H9 (cell line): ENCODE results near the gene MED28. TPM values are rescaled to one million over a fixed set of nuclear protein-coding genes. Genes with fewer than 3 reads are reported as not detected.

Experiments
- DNase-seq: peaks from one replicate; pipeline ENCODE4 v3.0.0-alpha.2; 2017
- H2AFZ ChIP-seq: one replicate; pipeline ENCODE4 v1.6.1; 2013; ENCODE audit warnings: mild to moderate bottlenecking, low read length, control low read depth, moderate library complexity
- H2AK5ac ChIP-seq: 2 replicates; pipeline ENCODE4 v1.6.1; 2013; ENCODE audit warnings: low read length, control low read depth, mixed read lengths; ENCODE audit not compliant: insufficient read length
- H2BK120ac ChIP-seq: one replicate; pipeline ENCODE4 v1.6.1; 2013; ENCODE audit warnings: low read depth, mild to moderate bottlenecking, low read length, control low read depth, inconsistent platforms; ENCODE audit not compliant: poor library complexity, severe bottlenecking
- H2BK12ac ChIP-seq: 2 replicates; pipeline ENCODE4 v1.6.1; 2013; ENCODE audit warnings: low read length, control low read depth, mixed read lengths, low read depth; ENCODE audit not compliant: insufficient read length
- H2BK15ac ChIP-seq: 2 replicates; pipeline ENCODE4 v1.6.1; 2013; ENCODE audit warnings: low read depth, low read length, control low read depth
- H2BK20ac ChIP-seq: one replicate; pipeline ENCODE4 v1.6.1; 2013; ENCODE audit warnings: low read depth, mild to moderate bottlenecking, low read length, control low read depth, inconsistent platforms; ENCODE audit not compliant: poor library complexity, severe bottlenecking
- H2BK5ac ChIP-seq: 2 replicates; pipeline ENCODE4 v1.6.1; 2013; ENCODE audit warnings: low read length, control low read depth, mixed read lengths; ENCODE audit not compliant: insufficient read length
- H3K14ac ChIP-seq: 2 replicates; pipeline ENCODE4 v1.6.1; 2013; ENCODE audit warnings: low read length, control low read depth; ENCODE audit not compliant: insufficient read depth
- H3K18ac ChIP-seq: 2 replicates; pipeline ENCODE4 v1.6.1; 2013; ENCODE audit warnings: low read depth, mild to moderate bottlenecking, mixed read lengths, low read length, control low read depth; ENCODE audit not compliant: insufficient read length
- H3K23ac ChIP-seq: 2 replicates; pipeline ENCODE4 v1.6.1; 2013; ENCODE audit warnings: low read length, control low read depth, mixed read lengths, low read depth; ENCODE audit not compliant: insufficient read length
- H3K23me2 ChIP-seq: 2 replicates; pipeline ENCODE4 v1.6.1; 2013; ENCODE audit warnings: low read depth, mild to moderate bottlenecking, mixed read lengths, low read length, control low read depth; ENCODE audit not compliant: insufficient read length, poor library complexity, severe bottlenecking
- H3K27ac ChIP-seq: 2 replicates; pipeline ENCODE4 v1.5.1; 2013; ENCODE audit warnings: low read length, control low read depth, mixed read lengths, low read depth; ENCODE audit not compliant: insufficient read length
- H3K27me3 ChIP-seq: 2 replicates; pipeline ENCODE4 v1.6.1; 2013; ENCODE audit warnings: low read length, control low read depth, inconsistent platforms; ENCODE audit not compliant: insufficient read depth
- H3K4ac ChIP-seq: 2 replicates; pipeline ENCODE4 v1.6.1; 2013; ENCODE audit warnings: low read depth, mild to moderate bottlenecking, control low read depth, inconsistent platforms, low read length, moderate library complexity
- H3K4me1 ChIP-seq: 2 replicates; pipeline ENCODE4 v1.6.1; 2013; ENCODE audit warnings: low read length, control low read depth, inconsistent platforms; ENCODE audit not compliant: insufficient read depth
- H3K4me2 ChIP-seq: 2 replicates; pipeline ENCODE4 v1.6.1; 2013; ENCODE audit warnings: low read length, control low read depth, mixed read lengths; ENCODE audit not compliant: insufficient read length, insufficient read depth
- H3K56ac ChIP-seq: 2 replicates; pipeline ENCODE4 v1.6.1; 2013; ENCODE audit warnings: low read depth, mild to moderate bottlenecking, mixed read lengths, low read length, control low read depth; ENCODE audit not compliant: insufficient read length
- H3K79me1 ChIP-seq: 2 replicates; pipeline ENCODE4 v1.6.1; 2013; ENCODE audit warnings: low read depth, mild to moderate bottlenecking, moderate library complexity, low read length, control low read depth, inconsistent platforms; ENCODE audit not compliant: insufficient read depth, poor library complexity, severe bottlenecking
- H3K79me2 ChIP-seq: 2 replicates; pipeline ENCODE4 v1.6.1; 2013; ENCODE audit warnings: low read length, control low read depth, inconsistent platforms; ENCODE audit not compliant: insufficient read depth
- H3K9ac ChIP-seq: 2 replicates; pipeline ENCODE4 v1.6.1; 2013; ENCODE audit warnings: low read length, control low read depth, mixed read lengths; ENCODE audit not compliant: insufficient read length; ENCODE audit errors: extremely low read depth
- H3K9me3 ChIP-seq: one replicate; pipeline ENCODE4 v1.6.1; 2013; ENCODE audit warnings: low read depth, low read length, inconsistent platforms; ENCODE audit not compliant: control insufficient read depth
- H3T11ph ChIP-seq: one replicate; pipeline ENCODE4 v1.6.1; 2013; ENCODE audit warnings: mild to moderate bottlenecking, low read length, control low read depth, inconsistent platforms
- H4K20me1 ChIP-seq: one replicate; pipeline ENCODE4 v1.6.1; 2013; ENCODE audit not compliant: control insufficient read depth, insufficient read length, insufficient read depth
- H4K5ac ChIP-seq: 2 replicates; pipeline ENCODE4 v1.6.1; 2013; ENCODE audit warnings: low read depth, mild to moderate bottlenecking, mixed read lengths, low read length, control low read depth; ENCODE audit not compliant: insufficient read length
- H4K8ac ChIP-seq: replicated peaks from 2 replicates; pipeline ENCODE4 v1.6.1; 2013; ENCODE audit warnings: low read length, control low read depth, mixed read lengths, low read depth; ENCODE audit not compliant: insufficient read length
- H4K91ac ChIP-seq: 2 replicates; pipeline ENCODE4 v1.6.1; 2013; ENCODE audit warnings: low read depth, mild to moderate bottlenecking, moderate library complexity, mixed read lengths, low read length, control low read depth; ENCODE audit not compliant: insufficient read length
- H3K27ac Mint-ChIP-seq, 3 experiments: 2 replicates in 2 of 3; 3 replicates in 1 of 3; pipeline ENCODE4 v1.8.0; 2020 to 2021; ENCODE audit warnings: mixed read lengths in 3 of 3, mild to moderate bottlenecking in 1 of 3, moderate library complexity in 1 of 3
- H3K27me3 Mint-ChIP-seq: 2 replicates; pipeline ENCODE4 v1.8.0; 2021; ENCODE audit warnings: low read depth, mild to moderate bottlenecking, moderate library complexity, mixed read lengths
- H3K36me3 Mint-ChIP-seq, 3 experiments: 2 replicates in 2 of 3; 3 replicates in 1 of 3; pipeline ENCODE4 v1.8.0; 2020 to 2021; ENCODE audit warnings: low read depth in 3 of 3, mixed read lengths in 3 of 3; ENCODE audit not compliant: insufficient read depth in 1 of 3
- H3K4me1 Mint-ChIP-seq, 2 experiments: 2 replicates each; pipeline ENCODE4 v1.8.0; 2020; ENCODE audit warnings: mixed read lengths in 2 of 2
- H3K4me3 Mint-ChIP-seq, 2 experiments: 2 replicates in 1 of 2; 3 replicates in 1 of 2; pipeline ENCODE4 v1.8.0; 2020 to 2021; ENCODE audit warnings: mild to moderate bottlenecking in 2 of 2, mixed read lengths in 2 of 2, moderate library complexity in 1 of 2
- H3K9me3 Mint-ChIP-seq, 2 experiments: 2 replicates in 1 of 2; 3 replicates in 1 of 2; pipeline ENCODE4 v1.8.0; 2020; ENCODE audit warnings: mild to moderate bottlenecking in 2 of 2, mixed read lengths in 2 of 2, moderate library complexity in 1 of 2
- CTCF ChIP-seq: fragments of 200-600 bp; sonication (generic); conservative IDR thresholded peaks from 3 replicates; pipeline ENCODE4 v1.8.0; 2021; ENCODE audit warnings: antibody characterized with exemption, mild to moderate bottlenecking
- WGBS: extraction: QIAGEN DNeasy Blood & Tissue Kit; methylation state at CpG from one replicate; pipeline ENCODE4 v1.1.7; 2013; ENCODE audit warnings: missing lambda C conversion rate, low lambda C conversion rate, mixed read lengths; ENCODE audit not compliant: insufficient read length; ENCODE audit errors: extremely low coverage; 5-methylcytosine and 5-hydroxymethylcytosine counted together
- total RNA-seq: library from RNA; stranded (reverse); gene quantifications from 2 replicates; pipeline ENCODE4 v1.2.1, GENCODE V29; 2021

MED28 gene
- total RNA-seq, 1 experiment from 2014 or later = 90.4 TPM

GRCh38 chr4:17624821-17625220 is 10.4 kb downstream of the MED28 start:
- H3K27me3 ChIP-seq = no peaks in the 10 kb centered on the region; the same call in 1 of the 2 replicates
- H3K4me2 ChIP-seq = no peak overlapping the region
- H2BK120ac ChIP-seq = no peak overlapping the region
- H2BK12ac ChIP-seq = no peak overlapping the region
- WGBS = no CpG with 5 or more reads among the region's 2 CpGs
- no peak overlapping the region for H3T11ph ChIP-seq
- Mint-ChIP-seq H3K27me3 (no peaks in the 10 kb centered on the region), H3K27ac (no peak overlapping the region), H3K36me3 (peaks cover 63 to 95% (median 91%) of the 10 kb centered on the region in 3 experiments), H3K9me3 (no peaks in the 10 kb centered on the region), H3K4me3 (no peak overlapping the region), H3K4me1 (no peaks in the 10 kb centered on the region)
- no peak overlapping the region for H3K56ac ChIP-seq
- no peaks in the 10 kb centered on the region for H3K9me3 ChIP-seq
- peaks cover 7% of the 10 kb centered on the region for H3K79me1 ChIP-seq
- no peak for TF ChIP-seq CTCF
- H3K9ac ChIP-seq = no peak overlapping the region
- no peak overlapping the region for H3K4ac ChIP-seq
- H2BK20ac ChIP-seq = no peak overlapping the region
- no peak overlapping the region for H3K14ac ChIP-seq
- H2AK5ac ChIP-seq = no peak overlapping the region
- no peaks in the 10 kb centered on the region; the same call in 1 of the 2 replicates for H3K79me2 ChIP-seq
- DNase-seq = no peak
- no peak overlapping the region for H2AFZ ChIP-seq
- no peak overlapping the region for H3K23ac ChIP-seq
- H4K91ac ChIP-seq = no peak overlapping the region
- no peak overlapping the region for H3K18ac ChIP-seq
- H4K8ac ChIP-seq = no peak overlapping the region
- no peak overlapping the region for H2BK15ac ChIP-seq
- no peaks in the 10 kb centered on the region for H4K20me1 ChIP-seq
- H2BK5ac ChIP-seq = no peak overlapping the region
- no peak overlapping the region for H4K5ac ChIP-seq
- no peaks in the 10 kb centered on the region for H3K4me1 ChIP-seq
- H3K23me2 ChIP-seq = no peaks in the 10 kb centered on the region
- no peak overlapping the region for H3K27ac ChIP-seq
